ENCODE measurements around the gene FMN2. TPM values are rescaled to one million over a fixed set of nuclear protein-coding genes. Genes with fewer than 3 reads are reported as not detected.
A peak's percentile ranks its signal among the peaks of the same experiment; 100 is the strongest.

The FMN2 gene
- total and polyA plus RNA-seq, 2 donors (not counting 1 experiment from before 2014, with no cell fraction given): 8.0 to 13.7 TPM

DNA sequence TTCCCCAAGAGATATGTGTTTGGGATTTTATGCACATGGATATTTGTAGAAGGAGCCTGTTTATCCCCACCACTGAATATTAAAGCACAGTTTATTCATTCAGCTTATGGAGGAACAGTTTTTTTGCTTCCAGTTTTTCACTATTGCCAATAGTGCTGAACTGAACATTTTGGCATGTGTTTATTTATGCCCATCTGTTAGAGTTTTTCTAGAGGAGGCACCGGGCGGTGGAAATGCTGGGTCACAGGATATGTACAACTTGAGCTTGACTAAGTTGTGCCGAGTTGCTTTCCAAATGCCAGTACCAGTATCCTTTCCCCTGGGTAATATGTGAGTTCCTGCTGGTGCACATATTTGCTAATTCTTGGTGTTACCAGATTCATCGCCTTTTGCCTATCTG, 409.0 kb downstream of the FMN2 start:
- Histone ChIP-seq H4K20me1 (ENCODE audit: control insufficient read depth, extremely low read depth, insufficient read depth, low read length) (no peaks in the 10 kb centered on the region), H3K9ac (ENCODE audit: insufficient read depth, low read length) (no peak overlapping the region), H3K4me1 (ENCODE audit: control insufficient read depth, extremely low read depth, insufficient read depth, low read length) (peaks cover 2% of the 10 kb centered on the region), H3K27ac (ENCODE audit: insufficient read depth, low read length) (no peak overlapping the region), H3K4me2 (ENCODE audit: extremely low read depth, insufficient read depth, low read length) (no peak overlapping the region), H3K9me3 (ENCODE audit: control insufficient read depth, insufficient read depth, low read depth, low read length) (no peaks in the 10 kb centered on the region), H2AFZ (ENCODE audit: low read length) (no peak overlapping the region), H3K4me3 (replicated peaks in 1 of 4; ENCODE audit: control extremely low read depth in 1 of 4, insufficient read depth in 1 of 4, low read depth in 3 of 4, low read length in 4 of 4) (no peak overlapping the region), H3K27me3 (ENCODE audit: control insufficient read depth, insufficient read depth, low read length) (no peaks in the 10 kb centered on the region), H3K79me2 (ENCODE audit: control insufficient read depth, insufficient read depth, low read length) (no peaks in the 10 kb centered on the region), H3K36me3 (ENCODE audit: control insufficient read depth, insufficient read depth, low read length) (no peaks in the 10 kb centered on the region)
- DNase-seq (ENCODE audit: low read depth in 2 of 2): no peak
- TF ChIP-seq EZH2 (IDR thresholded peaks at IDR 0.05; ENCODE audit: low read length, missing control alignments): no peak
- TF ChIP-seq, protein P1, sequence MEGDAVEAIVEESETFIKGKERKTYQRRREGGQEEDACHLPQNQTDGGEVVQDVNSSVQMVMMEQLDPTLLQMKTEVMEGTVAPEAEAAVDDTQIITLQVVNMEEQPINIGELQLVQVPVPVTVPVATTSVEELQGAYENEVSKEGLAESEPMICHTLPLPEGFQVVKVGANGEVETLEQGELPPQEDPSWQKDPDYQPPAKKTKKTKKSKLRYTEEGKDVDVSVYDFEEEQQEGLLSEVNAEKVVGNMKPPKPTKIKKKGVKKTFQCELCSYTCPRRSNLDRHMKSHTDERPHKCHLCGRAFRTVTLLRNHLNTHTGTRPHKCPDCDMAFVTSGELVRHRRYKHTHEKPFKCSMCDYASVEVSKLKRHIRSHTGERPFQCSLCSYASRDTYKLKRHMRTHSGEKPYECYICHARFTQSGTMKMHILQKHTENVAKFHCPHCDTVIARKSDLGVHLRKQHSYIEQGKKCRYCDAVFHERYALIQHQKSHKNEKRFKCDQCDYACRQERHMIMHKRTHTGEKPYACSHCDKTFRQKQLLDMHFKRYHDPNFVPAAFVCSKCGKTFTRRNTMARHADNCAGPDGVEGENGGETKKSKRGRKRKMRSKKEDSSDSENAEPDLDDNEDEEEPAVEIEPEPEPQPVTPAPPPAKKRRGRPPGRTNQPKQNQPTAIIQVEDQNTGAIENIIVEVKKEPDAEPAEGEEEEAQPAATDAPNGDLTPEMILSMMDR (conservative IDR thresholded peaks at IDR 0.05 in 1 of 2, IDR thresholded peaks at IDR 0.05 in 1 of 2; ENCODE audit: low read depth in 1 of 2, low read length in 2 of 2): no peak

DNA sequence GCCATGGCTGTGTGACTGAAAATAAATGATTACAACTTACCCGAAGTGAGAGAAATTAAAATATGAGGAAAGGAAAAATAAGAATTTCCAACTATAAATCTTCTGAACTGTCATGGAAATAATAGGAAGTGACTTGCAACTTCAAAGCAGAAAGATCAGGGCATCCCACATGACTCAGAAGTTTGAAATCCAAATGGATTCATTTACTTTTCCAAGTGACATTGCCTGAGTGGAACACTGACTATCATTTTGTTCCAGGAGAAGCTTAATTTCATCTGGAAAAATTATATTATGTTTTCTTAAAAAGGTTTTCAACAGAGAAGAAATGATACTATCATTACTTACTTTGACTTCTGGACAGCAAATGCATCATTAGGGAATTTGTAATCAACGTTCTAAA, 409.4 kb downstream of the FMN2 start:
- Histone ChIP-seq H3K9ac (ENCODE audit: insufficient read depth, low read length) (no peak overlapping the region), H3K9me3 (ENCODE audit: control insufficient read depth, insufficient read depth, low read depth, low read length) (no peaks in the 10 kb centered on the region), H4K20me1 (ENCODE audit: control insufficient read depth, extremely low read depth, insufficient read depth, low read length) (no peaks in the 10 kb centered on the region), H3K36me3 (ENCODE audit: control insufficient read depth, insufficient read depth, low read length) (no peaks in the 10 kb centered on the region), H3K27ac (ENCODE audit: insufficient read depth, low read length) (no peak overlapping the region), H3K4me2 (ENCODE audit: extremely low read depth, insufficient read depth, low read length) (no peak overlapping the region), H3K79me2 (ENCODE audit: control insufficient read depth, insufficient read depth, low read length) (no peaks in the 10 kb centered on the region), H2AFZ (ENCODE audit: low read length) (no peak overlapping the region), H3K4me3 (replicated peaks in 1 of 4; ENCODE audit: control extremely low read depth in 1 of 4, insufficient read depth in 1 of 4, low read depth in 3 of 4, low read length in 4 of 4) (no peak overlapping the region), H3K4me1 (ENCODE audit: control insufficient read depth, extremely low read depth, insufficient read depth, low read length) (peaks cover 2% of the 10 kb centered on the region), H3K27me3 (ENCODE audit: control insufficient read depth, insufficient read depth, low read length) (no peaks in the 10 kb centered on the region)
- TF ChIP-seq, protein P1 (conservative IDR thresholded peaks at IDR 0.05 in 1 of 2, IDR thresholded peaks at IDR 0.05 in 1 of 2; ENCODE audit: low read depth in 1 of 2, low read length in 2 of 2): no peak
- no peak for TF ChIP-seq EZH2 (IDR thresholded peaks at IDR 0.05; ENCODE audit: low read length, missing control alignments)
- DNase-seq (ENCODE audit: low read depth in 2 of 2): peak in 1 of 2 donors; percentile 79

DNA sequence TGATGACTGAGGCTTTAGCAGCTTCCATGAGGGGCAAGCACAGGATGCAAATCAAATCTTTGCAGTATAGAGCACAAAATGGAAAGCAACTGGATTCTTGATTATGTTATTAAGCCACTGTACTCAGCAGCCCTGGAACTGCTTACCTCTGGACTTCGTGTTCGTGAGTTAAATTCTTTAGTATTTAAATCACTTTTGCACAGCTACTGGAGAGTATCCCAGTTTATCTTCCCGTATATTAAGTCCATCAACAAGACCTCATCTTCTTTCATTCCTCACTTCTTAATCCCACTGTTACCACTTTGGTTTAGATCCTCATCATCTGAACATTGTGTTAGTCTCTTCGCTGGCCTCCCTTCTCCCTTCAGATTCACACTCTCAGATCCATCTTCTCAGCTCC, 411.4 kb downstream of the FMN2 start:
- Histone ChIP-seq H2AFZ (ENCODE audit: low read length) (no peak overlapping the region), H3K4me2 (ENCODE audit: extremely low read depth, insufficient read depth, low read length) (no peak overlapping the region), H3K9ac (ENCODE audit: insufficient read depth, low read length) (no peak overlapping the region), H3K36me3 (ENCODE audit: control insufficient read depth, insufficient read depth, low read length) (no peaks in the 10 kb centered on the region), H3K27ac (ENCODE audit: insufficient read depth, low read length) (no peak overlapping the region), H3K9me3 (ENCODE audit: control insufficient read depth, insufficient read depth, low read depth, low read length) (no peaks in the 10 kb centered on the region), H4K20me1 (ENCODE audit: control insufficient read depth, extremely low read depth, insufficient read depth, low read length) (no peaks in the 10 kb centered on the region), H3K27me3 (ENCODE audit: control insufficient read depth, insufficient read depth, low read length) (no peaks in the 10 kb centered on the region), H3K4me3 (replicated peaks in 1 of 4; ENCODE audit: control extremely low read depth in 1 of 4, insufficient read depth in 1 of 4, low read depth in 3 of 4, low read length in 4 of 4) (no peak overlapping the region), H3K4me1 (ENCODE audit: control insufficient read depth, extremely low read depth, insufficient read depth, low read length) (peaks cover 2% of the 10 kb centered on the region), H3K79me2 (ENCODE audit: control insufficient read depth, insufficient read depth, low read length) (no peaks in the 10 kb centered on the region)
- no peak for TF ChIP-seq EZH2 (IDR thresholded peaks at IDR 0.05; ENCODE audit: low read length, missing control alignments)
- TF ChIP-seq, protein P1 (conservative IDR thresholded peaks at IDR 0.05 in 1 of 2, IDR thresholded peaks at IDR 0.05 in 1 of 2; ENCODE audit: low read depth in 1 of 2, low read length in 2 of 2): no peak
- DNase-seq (ENCODE audit: low read depth in 2 of 2): peak in 1 of 2 donors; percentile 44
